AG08395 (cell line): ENCODE data around the gene DCAF6.
"Not testable (repeated sequence)": the region's sequence is repeated elsewhere in the genome, so short reads cannot be mapped to it uniquely, and the experiment has no call there.

Experiments
- DNase-seq: peaks from one replicate; pipeline ENCODE4 v3.0.0; 2012; ENCODE audit warnings: mixed read lengths, low spot score

The DCAF6 gene

DNA sequence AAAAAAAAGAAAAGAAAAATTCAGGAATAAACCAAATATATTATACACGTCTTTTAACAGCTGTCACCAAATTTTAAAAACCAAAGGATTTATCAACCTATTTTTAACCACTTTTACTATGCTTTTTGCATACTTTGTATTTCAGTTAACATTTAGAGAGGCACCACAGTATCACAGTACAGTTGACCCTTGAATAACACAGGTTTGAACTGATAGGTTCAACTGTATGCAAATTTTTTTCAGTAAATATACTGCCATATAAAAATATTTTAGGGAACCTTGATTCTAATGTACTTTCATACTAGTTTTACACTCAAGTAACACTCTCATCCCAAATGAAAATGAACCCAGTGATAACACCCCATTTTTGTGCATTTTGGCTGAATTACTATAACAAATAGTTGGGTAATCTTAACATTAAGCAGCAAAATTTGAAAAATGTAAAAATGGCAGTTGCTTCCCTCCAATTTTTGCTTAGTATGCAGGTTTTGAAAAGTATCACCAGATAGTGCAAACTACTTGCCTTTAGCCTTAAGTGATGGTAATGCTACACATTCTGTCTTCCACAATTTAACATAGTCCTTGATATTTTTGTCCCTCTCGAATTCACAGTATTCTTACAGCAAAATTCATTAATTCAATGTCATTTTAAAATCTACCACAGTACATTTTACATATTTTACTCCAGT is 11.8 kb upstream of the DCAF6 start:
- no peak for DNase-seq

DNA sequence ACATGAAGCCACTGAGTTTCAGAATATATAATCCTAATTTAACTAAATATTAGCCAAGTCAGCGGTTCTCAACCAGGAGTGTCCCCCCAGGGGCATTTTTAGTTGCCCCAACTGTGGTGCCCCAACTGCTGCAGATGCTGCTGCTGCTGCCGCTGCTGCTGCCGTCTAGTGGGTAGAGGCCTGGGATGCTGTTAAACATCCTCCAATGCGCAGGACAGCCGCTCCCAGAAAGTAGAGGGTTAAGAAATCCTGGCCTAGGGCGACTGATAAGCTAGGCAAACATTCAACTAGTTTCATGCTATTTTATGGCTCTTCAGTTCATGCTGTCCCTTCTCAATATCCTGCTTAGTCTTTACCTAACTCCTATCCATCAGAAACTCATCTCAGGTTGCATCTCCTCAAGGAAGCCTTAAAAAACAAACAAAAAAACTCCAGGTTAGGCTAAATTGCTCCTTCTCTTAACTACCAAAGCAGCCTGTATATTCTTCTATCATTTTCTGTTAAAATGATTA is 9.9 kb upstream of the DCAF6 start:
- no peak for DNase-seq

DNA sequence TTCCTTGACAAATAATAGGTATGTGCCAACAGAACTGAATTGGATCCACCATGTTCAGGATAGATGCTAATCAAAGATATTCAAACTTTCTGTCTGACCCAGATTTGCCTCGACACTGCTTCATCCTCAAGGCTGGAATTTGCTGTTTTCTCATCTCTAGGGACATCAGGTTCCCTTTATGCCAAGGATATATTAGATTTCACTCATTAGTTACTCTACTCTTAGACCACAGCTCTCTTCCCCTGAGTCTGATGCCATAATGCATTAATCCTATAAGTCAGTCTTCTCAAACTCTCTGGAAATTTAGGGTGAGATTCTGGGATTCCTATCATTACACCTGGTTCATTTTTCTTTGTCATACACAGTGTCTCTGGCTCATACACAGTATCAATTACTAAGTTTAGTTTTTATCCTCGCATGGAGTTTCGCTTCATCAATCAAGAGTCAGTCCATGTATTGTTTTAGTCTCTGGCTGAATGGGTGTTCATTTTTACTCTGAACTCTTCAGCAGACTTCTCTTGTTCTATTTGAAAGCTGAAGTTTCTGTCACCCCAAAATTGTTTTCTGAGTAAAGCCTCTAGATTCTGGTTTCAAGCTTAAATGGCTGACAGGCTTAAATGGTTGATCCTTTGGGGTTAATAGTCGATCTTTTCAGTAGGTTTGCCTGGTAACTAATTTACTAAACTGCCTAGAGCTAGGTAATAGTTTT is 9.3 kb upstream of the DCAF6 start:
- no peak for DNase-seq

DNA sequence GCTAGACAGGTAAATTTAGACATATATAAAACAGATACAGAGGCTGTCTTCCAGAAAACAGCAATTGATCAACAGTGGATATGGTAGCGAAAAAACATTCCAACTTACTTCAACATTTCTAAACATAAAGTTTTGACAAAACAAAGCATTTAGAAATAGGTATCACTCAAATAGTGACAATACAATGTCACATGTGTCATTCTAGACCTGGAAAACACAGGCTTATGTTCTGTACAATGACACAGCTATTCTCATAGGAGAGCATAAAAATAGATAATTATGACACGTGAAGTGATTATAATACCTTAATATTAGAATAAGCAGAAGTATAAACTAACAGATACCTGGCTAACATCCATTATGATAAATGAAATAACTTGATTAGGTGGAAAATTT is 8.0 kb upstream of the DCAF6 start:
- no peak for DNase-seq

DNA sequence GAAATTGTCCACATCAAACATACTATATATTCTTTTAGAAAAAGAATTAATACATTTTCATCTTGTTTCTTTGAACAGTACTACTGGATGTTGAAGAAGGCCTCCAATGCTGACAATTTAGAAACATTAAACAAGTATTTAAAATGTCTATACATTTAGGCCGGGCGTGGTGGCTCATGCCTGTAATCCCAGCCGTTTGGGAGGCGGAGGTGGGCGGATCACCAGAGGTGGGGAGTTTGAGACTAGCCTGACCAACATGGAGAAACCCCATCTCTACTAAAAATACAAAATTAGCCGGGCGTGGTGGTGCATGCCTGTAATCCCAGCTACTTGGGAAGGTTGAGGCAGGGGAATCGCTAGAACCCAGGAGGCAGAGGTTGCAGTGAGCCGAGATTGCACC is 7.6 kb upstream of the DCAF6 start:
- not testable (repeated sequence) for DNase-seq

DNA sequence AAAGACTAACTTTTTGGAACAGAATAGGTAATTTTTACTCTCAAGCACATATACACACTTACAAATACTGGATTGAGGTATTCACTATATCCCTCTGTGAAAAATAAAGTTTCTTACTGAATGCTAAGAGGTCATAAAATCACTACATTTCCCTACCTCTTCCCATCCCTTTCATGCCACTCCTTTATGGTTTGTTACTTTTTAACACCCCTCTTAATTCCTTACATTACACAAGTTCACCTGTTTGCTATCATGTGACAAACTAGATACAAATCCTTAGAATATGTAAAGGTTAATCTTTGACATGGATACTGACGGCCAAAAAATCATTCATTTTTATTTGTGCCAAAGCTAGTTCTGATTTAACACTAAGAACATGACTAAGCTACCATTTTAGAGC is 6.8 kb upstream of the DCAF6 start:
- DNase-seq, result no peak

DNA sequence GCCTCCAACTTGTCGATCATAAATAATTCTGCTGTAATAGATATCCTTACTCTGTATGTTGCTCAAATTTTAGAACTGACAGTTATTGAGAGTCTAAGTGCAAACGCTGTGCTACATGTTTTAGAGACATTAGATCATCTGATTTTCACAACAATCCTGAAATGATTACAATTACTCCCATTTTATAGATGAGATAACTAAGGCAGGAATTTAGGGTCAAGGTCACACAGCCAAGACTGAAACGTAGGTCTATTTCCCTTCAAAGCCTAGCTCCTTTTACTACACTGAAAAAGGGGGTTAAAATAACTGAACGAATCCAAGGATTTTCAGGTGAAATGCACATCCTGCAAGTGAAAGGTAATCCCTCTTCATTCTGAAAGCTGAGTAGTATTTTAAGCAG is 2.7 kb upstream of the DCAF6 start:
- DNase-seq, result no peak

DNA sequence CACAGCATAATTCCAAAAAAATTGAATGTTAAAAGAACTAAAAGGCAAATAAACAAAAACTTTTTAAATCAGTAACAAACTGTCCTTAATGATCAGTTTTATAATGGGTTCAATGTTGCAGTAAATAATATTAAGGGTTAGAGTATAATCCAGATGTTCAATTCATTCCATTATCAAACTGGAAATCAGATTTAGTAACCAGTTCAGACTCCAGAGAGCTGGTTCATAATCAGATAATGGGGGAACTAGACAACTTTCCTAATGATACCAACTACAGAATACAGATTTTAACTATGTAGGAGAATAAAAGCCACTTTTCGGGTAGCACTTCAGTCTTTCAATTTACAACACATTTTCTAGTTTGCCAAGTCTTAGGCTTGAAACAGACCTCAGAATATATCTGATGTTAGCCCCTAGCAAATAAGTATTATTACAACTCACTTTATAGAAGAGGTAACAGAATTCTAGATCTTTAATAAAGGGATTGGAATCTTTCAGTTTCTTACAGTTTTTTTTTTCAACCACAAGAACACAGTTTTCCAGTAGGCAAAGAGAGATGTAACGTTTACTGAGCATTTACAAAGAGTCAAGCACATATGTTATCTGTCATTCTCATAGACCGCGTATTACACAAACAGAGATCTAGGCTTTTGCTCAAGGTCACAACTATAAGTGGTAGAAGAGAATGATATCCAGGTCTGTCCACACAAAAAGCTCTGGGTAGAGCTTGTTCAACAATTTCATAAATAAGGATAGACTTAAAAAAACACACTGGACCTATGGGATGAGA is 1.9 kb upstream of the DCAF6 start:
- DNase-seq, result no peak

DNA sequence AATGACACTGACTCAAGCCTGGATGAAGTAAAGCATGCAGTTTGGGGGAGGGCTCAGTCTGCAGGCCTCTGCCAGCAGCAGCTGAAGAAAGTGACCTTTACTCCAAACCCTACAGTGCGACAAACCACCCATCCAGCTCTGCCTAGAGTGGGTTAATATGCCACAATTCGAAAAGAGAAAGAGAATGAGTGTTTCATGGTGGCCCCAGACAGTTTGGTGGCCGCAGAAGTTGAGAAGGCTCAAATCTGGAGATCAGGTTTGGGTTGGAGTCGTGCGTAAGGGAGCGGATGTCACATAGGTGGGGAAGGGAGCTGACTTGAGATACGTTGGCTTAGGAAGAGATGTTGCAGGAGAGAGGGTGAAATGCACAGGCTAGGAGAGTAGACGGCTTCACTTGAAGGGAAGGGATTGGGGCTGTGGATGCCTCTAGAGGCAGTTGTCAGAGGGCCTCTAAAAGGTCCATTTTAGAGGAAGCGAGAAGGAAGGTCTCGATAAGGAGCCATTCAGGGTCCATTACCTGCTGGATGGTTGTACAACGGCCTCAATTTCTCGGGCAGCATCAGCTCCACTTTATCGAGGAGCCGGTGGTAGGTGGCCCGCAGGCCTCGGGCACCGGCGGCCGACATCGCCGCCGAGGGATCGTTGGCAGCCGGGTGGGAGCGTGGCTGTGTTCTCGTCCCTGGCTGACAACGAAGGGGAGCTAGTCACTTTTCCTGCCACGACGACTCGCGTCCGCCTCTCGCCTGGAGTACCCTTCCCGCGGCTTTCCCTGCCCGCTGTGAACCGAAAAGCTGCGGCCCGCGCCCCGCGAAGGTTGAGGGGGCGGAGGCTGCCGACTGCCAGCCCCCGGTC is 1.0 kb upstream of the DCAF6 start:
- DNase-seq, result peak; percentile 33

DNA sequence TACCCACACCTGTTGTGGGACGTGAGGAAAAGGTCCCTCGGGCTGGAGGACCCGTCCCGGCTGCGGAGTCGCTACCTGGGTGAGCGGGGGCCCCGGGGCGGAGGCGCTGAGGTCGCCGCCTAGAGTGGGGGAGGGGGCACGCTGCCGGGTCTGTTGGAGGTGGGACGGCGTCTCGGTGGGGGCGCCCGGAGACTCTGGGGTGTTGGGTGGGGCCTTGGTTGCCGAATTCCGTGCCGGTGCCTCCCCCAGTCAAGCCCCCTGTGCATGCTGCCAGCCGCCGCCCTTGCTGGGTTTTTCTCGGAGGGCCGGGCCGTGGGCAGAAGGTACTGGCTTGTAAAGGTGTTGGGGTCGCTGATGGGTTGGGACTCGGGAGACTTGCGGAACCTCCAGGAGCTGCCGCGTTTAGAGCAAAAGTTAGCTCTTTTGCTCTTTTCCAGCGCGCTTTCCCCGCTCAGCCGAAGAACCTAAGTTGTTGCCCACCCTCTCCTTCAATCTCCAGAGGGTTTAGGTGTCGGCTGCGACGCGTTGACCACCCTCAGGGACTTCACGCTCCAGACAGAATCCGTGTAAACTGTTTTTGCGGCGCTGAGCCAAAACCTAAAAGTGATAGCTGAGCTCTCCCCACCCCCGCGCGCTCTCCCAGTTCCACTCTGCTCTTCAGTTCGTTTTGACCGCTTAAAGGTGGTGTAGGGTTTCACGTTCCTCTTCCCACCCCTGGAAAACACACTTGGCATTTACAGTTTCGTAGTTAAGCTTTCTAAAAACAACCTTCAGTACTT is 636 bp downstream of the DCAF6 start, which contains the start of gene MPC2:
MPC2 (minus strand) TSS at position 143 of the 779 bp plus-strand sequence. CDS start 1,231 bp downstream, outside the sequence.
- peak; percentile 68 for DNase-seq

DNA sequence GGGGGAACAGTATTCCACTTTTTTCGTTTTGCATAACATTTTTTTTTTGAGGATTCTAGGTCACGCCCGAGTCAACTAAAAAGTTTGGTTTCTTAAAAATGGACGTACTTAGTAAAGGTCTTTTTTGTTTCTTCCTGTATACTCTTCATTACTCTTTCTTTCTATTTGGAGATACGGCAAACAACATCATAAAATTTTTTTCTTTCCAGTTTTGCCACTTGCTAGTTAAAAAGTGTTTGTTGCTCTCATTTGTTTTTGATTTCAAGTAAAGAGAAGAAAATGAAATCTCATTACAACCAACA is 1.2 kb downstream of the DCAF6 start:
- no peak for DNase-seq

DNA sequence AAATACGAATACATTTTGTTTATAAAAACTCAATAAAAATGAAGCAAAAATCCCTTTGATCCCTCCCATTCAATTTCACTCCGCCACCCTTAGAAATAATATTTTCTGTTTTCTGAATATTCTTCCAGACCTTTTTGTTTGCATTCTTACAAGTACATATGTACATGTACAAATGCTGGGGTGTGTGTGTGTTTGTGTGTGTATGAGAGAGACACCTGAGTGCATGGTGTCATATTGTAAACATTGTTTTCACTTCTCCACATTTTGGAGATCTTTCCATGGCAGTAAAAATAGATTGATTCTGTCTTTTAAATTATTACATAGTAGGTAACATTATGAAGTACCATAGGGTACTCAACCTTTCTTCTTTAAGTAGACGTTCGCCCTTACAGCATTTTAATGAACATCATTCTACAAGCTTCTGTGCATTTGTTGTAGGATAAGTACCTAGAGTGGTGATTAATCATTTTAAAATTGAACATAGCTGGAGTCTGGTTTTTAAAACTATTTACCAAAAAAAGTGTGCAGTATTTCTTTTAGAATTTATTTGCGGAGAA is 1.7 kb downstream of the DCAF6 start:
- DNase-seq, result no peak

DNA sequence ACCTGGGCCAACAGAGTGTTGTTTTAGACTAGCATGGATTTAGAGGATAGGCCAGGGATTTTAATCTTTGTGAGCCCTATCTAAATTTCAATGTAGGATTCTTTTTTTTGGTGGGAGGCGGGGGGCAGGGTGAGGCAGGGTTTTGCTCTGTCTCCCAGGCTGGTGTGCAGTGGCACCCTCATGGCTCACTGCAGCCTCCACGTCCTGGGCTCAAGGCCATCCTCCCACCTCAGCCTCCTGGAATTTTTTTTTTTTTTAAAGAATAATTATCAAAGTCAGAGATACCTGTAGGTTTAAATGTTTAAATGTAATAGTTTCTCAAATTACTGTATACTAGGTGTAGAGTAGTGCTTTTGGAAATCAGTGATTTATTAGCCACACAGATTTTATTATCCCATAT is 3.8 kb downstream of the DCAF6 start:
- DNase-seq, result no peak

DNA sequence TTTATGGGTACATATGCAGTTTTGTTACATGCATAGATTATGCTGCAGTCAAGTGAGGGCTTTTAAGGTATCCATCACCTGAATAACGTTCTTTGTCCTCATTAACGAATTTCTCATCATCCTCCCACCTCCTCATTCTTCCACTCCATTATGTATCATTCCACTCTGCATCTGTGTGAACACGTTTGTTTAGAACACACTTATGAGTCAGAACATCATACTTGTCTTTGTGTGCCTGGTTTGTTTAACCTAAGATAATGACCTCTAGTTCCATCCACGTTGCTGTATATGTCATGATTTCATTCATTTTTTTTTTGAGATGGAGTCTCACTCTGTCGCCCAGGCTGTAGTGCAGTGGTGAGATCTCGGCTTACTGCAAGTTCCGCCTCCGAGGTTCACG is 7.1 kb downstream of the DCAF6 start:
- DNase-seq, result no peak

DNA sequence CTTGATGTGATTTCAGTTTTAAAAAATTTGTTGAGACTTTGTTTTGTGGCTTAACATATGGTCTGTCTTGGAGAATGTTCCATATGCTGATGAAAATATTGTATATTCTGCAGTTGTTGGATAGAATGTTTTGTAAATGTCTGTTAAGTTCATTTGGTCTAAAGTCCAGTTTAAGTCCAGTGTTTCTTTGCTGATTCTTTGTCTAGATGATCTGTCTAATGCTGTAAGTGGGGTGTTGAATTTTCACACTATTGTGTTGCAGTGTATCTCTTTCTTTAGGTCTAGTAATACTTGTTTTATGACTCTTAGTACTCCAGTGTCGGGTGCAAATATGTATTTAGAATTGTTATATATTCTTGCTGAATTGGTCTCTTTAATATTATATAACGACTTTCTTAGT is 11.2 kb downstream of the DCAF6 start:
- DNase-seq, result no peak

DNA sequence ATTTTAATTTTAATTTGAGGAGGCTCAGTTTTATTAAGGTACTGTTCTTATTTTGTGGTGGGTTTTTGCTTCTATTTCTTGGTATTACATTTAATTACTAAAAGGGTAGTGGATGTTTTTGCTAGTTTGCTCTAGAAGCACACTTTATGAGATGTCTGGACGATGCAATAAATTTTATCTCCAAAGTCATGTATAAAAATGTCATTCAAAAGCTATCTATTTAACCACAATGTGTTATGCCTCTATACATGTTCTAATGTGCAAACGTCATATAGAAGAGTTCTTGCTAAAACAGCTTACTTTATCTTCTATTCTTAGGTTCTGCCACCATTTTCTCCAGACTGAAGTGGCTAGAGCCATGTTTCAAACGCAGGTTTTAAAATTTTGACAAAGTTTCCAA is 13.3 kb downstream of the DCAF6 start:
- no peak for DNase-seq

DNA sequence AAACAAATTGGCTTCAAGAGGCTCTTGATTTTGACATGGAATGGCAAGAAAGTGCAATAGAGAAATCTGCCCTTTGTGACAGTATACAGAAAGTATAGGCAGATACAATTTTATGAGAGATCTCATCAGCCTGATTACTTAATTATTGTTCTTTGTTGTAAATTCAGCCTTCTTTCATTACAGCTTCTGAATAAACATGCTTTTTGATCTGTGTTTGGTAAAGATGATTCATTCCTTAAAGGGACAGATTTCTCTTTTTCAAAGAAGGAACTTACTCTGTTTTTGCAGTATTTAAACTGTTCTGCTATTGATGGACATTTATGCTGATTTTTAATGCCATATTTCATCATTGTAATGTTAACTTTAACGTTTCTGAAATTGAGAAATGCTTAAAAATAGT is 14.1 kb downstream of the DCAF6 start:
- DNase-seq, result no peak

DNA sequence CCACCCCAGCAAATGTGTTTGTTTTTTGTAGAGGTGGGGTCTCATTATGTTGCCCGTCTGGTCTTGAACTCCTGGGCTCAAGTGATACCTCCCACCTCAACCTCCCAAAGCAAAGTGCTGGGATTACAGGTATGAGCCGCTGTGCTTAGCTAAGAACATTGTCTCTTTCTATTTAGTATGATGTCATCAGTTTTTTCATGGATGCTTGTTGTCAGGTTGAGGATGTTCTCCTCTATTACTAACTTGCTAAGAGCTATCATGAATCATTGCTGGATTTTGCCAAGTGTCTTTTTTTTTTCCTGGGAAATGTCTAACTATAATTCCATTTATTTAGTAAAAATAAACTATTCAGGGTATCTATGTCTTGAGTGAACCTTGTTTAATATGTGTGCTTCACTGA is 19.4 kb downstream of the DCAF6 start:
- peak; percentile 9 for DNase-seq

DNA sequence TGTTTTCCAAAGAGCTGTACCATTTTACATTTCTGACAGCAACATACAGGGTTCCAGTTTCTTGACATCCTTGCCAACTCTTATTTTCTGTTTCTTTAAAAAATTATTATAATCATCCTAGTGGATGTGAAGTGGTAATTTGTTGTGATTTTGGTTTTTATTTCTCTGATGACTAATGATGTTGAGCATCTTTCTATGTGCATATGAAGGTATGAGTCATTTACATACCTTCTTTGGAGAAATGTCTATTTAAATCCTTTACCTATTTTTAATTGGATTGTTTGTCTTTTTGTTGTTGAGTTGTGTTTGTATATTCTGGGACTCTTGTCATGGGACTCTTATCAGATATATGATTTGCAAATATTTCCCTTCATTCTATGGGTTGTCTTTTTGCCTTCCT is 21.2 kb downstream of the DCAF6 start:
- DNase-seq, result no peak

DNA sequence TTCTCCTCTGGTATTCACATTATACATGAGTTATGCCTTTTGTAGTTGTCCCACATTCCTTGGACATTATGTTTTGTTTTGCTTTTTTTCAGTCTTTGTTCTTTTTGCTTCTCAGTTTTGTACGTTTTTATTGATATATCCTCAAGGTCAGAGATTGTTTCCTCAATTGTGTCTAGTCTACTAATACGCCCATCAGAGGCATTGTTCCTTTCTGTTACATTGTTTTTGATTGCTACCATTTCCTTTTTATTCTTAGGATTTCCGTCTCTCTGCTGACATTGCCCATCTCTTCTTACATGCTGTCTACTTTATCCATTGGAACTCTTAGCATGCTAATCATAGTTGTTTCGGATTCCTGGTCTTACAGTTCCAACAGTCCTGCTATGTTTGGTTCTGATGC is 28.2 kb downstream of the DCAF6 start:
- DNase-seq, result no peak

DNA sequence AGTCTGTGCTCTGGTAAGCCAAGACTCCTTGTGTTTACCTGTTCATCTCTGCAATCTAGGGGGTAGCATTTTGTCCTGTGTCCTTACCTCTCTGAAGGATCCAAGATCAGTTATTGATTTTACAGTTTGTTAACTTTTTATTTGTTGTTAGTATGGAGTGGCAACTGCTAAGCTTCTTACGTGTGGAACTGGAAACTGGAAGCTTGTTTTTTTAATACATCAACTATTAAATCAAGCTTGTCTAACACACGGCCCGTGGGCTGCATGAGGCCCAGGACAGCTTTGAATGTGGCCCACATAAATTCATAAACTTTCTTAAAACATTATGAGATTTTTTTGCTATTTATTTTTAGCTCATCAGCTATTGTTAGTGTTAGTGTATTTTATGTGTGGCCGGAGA is 29.6 kb downstream of the DCAF6 start:
- DNase-seq, result no peak
